CMK (cell line): Measurements from ENCODE around the gene ROPN1L.
"Not testable (repeated sequence)": the region's sequence is repeated elsewhere in the genome, so short reads cannot be mapped to it uniquely, and the experiment has no call there.

Source experiments
- DNase-seq: peaks from one replicate; pipeline ENCODE4 v3.0.0-alpha.2; 2010; ENCODE audit warnings: low read depth

The ROPN1L gene

DNA sequence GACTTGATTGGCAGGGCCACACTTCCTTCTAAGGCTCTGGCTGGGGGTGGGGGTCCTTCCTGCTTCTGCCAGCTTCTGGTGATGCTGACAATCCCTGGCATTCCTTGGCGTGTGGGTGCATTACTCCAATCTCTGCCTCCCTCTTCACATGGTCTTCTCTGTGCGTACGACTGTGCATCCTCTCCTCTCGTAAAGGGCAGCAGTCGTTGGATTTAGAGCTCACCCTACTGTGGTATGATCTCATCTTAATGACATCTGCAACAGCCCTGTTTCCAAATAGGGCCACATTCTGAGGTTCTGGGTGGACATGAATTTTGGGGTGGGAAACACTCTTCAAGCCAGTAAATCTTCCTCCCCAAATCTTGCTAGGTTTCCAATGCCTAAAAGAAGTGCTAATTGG lies 36.8 kb downstream of the ROPN1L start:
- no peak for DNase-seq

- DNase-seq = no peak
Measured at GRCh38 chr5:10479154-10479721, 37.6 kb downstream of the ROPN1L start.

- DNase-seq = no peak
Measured at GRCh38 chr5:10480237-10480985, 38.7 kb downstream of the ROPN1L start.

GRCh38 chr5:10481241-10481935 lies 39.7 kb downstream of the ROPN1L start:
- DNase-seq = no peak

DNA sequence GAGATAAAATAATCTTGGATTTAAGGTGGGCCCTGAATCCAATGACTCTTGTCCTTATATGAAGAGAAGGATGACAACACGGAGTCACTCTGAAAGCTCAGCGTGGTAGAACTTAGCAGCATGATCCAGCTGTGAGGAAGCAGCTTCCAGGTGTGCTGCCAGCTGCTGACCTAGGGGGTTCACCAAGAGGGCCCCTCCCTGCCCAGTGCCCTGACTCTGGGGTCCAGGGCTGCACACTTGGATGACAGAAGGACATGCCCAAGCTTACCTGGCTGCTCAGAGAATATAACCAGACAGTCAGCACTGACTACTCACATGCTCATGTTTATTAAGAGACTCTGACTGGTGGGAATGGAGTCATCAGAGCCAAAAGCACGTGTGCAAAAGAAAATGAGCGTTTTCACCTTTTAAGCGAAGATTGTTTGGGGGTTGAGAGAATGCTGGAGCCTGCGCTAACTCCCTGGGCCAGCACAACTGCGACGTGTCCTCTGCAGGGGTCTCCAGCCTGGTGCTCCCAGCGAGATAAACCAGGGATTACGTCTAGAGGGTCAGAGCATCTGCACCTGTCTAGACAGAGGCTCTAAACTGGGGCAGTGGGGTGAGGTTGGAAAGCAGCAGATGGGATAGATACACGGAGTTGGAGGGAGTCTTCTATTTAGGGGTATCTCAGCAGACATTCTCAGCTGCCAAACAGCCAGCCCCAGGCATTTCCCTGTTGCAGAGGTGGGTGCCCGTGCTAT lies 41.3 kb downstream of the ROPN1L start:
- no peak for DNase-seq

DNA sequence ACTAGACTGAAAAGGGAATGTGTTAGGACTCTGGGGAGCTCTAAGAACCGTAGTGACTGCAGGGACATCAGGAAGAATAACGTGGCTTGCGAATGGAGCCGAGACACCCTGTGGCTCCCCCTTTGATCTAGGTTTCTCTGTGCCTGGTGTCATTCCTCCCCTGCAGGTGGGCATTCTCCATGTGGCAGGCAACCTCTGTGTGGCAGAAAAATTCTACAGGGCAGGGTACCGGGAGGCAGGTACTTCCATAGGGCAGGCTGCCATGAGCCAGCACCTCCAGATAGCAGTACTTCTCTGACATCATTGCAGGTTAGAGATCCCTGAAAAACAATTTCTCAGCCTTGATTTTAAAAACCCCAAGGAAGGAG lies 43.1 kb downstream of the ROPN1L start:
- no peak for DNase-seq

- DNase-seq = peak; percentile 100
Measured at GRCh38 chr5:10485142-10485795, 43.6 kb downstream of the ROPN1L start.

- DNase-seq = no peak
Measured at GRCh38 chr5:10485897-10486296, 44.2 kb downstream of the ROPN1L start.

- DNase-seq = no peak
Measured at GRCh38 chr5:10486511-10487344, 45.0 kb downstream of the ROPN1L start.

DNA sequence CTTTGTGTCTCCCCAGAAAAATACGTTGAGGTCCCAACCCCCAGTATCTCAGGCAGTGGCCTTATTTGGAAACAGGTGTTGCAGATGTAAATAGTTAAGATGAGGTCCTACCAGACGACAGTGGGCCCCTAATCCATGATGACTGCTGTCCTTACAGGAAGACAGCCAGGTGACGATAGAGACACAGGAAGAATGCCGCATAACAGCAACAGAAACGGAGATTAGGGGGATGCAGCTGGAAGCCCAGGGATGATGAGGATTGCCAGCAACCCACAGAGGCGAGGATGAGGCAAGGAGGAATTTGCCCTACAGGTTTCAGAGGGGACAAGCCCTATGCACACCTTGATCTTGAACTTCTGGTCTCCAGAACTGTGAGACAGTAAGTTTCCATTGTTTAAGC lies 46.5 kb downstream of the ROPN1L start:
- no peak for DNase-seq

GRCh38 chr5:10489810-10490426 lies 48.2 kb downstream of the ROPN1L start:
- no peak for DNase-seq

GRCh38 chr5:10490927-10491672 lies 49.4 kb downstream of the ROPN1L start:
- DNase-seq = no peak

- DNase-seq = no peak
Measured at GRCh38 chr5:10491673-10492026, 50.0 kb downstream of the ROPN1L start.

- no peak for DNase-seq
Measured at GRCh38 chr5:10493884-10494283, 52.2 kb downstream of the ROPN1L start.

DNA sequence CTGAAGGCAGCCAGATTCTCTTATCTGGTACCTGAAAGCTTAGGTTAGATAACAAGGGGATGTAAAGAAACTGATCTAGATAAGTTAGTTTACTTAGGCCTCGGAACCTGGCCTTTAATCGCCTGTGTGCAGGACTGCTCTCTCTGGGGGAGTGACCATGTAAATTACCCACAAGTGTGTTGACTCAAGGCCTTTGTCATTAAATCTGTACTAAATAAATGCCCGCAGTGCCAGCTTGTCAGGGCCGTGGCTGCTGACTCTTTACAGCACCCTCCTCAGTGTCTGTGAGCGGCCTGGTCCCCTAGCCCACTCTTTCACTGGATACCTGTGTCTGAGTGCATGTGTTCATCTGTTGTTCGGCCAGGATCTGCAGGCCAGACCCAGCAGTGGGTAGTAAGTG lies 52.8 kb downstream of the ROPN1L start:
- DNase-seq = not testable (repeated sequence)

- no peak for DNase-seq
Measured at GRCh38 chr5:10497554-10497953, 55.9 kb downstream of the ROPN1L start.

- DNase-seq = no peak
Measured at GRCh38 chr5:10498350-10498749, 56.7 kb downstream of the ROPN1L start.

- DNase-seq = no peak
Measured at GRCh38 chr5:10499066-10499465, 57.4 kb downstream of the ROPN1L start.

DNA sequence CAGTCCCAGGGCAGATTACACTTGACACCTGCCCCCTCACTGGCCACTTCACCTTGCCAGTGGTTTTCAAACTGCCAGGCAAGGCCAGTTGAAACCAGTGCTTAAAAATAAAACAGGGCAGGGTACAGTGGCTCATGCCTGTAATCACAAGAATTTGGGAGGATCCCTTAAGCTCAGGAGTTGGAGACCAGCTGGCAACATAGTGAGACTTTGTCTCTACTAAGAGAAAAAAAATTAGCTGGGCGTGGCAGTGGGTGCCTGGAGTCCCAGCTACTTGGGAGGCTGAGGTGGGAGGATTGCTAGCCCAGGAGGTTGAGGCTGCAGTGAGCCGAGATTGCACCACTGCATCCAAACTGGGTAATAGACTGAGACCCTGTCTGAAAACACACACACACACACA lies 58.1 kb downstream of the ROPN1L start:
- no peak for DNase-seq

DNA sequence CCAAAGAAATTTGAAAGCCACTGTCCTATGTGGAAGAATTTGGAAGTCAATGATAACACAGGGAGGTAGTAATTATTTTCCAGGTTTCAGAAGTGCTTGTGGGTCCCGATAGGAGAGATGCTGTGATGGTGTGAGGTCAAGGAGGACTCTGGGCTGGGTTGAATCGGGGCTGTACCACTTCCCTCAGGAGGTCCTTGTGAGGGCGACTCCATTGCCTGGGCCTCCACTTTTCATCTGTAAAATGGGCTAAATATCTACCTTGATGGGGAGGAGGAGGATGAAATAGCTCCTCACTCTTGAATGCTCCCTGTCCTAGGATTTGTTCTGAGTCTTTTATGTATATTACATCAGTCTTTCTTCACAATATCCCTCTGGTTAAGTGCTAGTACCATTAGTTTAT lies 59.0 kb downstream of the ROPN1L start:
- DNase-seq = no peak
